ENCODE results near the gene ANKRD55.

- TF ChIP-seq EZH2 (IDR thresholded peaks at IDR 0.05), result no peak
- TF ChIP-seq POLR2AphosphoS5 (IDR thresholded peaks at IDR 0.05; ENCODE audit: borderline replicate concordance, low read depth, low read length), result no peak
- no peak for TF ChIP-seq FOXP2 (optimal IDR thresholded peaks at IDR 0.05; ENCODE audit: control extremely low read depth, extremely low read length, insufficient read depth)
Measured at GRCh38 chr5:56175021-56175420, 58.1 kb downstream of the ANKRD55 start.

All from SK-N-MC (cell line).